ENCODE data around the gene TMEM219.
"Not testable (repeated sequence)": the region's sequence is repeated elsewhere in the genome, so short reads cannot be mapped to it uniquely, and the experiment has no call there.

TMEM219 gene

GRCh38 chr16:30011714-30012504, 50.0 kb downstream of the TMEM219 start:
- DNase-seq (ENCODE audit: low read depth, low spot score) = no peak

DNA sequence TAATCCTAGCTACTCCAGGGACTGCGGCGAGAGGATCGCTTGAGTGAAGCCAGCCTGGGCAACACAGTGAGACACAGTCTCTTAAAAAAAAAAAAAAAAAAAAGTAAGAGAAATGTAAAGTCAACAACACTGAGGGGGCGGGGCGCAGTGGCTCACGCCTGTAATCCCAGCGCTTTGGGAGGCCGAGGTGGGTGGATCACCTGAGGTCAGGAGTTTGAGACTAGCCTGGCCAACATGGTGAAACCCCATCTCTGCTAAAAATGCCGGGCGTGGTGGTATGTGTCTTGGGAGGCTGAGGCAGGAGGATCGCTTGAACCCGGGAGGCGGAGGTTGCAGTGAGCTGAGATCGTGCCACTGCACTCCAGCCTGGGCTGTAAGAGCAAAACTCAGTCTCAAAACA, 50.7 kb downstream of the TMEM219 start:
- not testable (repeated sequence) for DNase-seq (ENCODE audit: low read depth, low spot score)

DNA sequence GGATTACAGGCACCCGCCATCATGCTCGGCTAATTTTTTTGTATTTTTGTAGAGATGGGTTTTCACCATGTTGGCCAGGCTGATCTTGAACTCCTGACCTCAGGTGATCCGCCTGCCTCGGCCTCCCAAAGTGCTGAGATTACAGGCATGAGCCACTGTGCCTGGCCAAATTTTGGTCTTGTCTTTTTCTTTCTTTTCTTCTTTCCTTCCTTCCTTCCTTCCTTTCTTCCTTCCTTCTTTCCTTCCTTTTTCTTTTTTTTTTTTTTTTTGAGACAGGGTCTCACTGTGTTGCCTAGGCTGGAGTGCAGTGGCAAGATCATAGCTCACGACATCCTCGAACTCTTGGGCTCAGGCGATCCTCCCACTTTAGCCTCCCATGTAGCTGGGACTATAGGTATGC, 53.6 kb downstream of the TMEM219 start:
- not testable (repeated sequence) for DNase-seq (ENCODE audit: low read depth, low spot score)

- DNase-seq (ENCODE audit: low read depth, low spot score) = no peak
These were observed 54.8 kb downstream of the TMEM219 start for GRCh38 chr16:30016555-30017276.

GRCh38 chr16:30017277-30017656, 55.4 kb downstream of the TMEM219 start:
- DNase-seq (ENCODE audit: low read depth, low spot score) = no peak

DNA sequence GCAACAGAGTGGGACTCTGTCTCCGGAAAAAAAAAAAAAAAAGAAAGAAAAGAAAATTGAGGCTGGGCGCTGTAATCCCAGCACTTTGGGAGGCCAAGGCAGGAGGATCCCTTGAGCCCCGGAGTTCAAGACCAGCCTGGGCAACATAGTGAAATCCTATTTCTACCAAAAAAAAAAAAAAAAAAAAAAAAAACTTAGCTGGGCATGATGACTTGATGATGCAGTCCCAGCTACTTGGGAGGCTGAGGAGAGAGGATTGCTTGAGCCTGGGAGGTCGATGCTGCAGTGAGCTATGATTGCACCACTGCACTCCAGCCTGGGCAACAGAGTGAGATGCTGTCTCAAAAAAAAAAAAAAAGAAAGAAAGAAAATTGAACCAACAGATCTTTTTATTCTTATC, 56.1 kb downstream of the TMEM219 start:
- DNase-seq (ENCODE audit: low read depth, low spot score) = not testable (repeated sequence)

DNA sequence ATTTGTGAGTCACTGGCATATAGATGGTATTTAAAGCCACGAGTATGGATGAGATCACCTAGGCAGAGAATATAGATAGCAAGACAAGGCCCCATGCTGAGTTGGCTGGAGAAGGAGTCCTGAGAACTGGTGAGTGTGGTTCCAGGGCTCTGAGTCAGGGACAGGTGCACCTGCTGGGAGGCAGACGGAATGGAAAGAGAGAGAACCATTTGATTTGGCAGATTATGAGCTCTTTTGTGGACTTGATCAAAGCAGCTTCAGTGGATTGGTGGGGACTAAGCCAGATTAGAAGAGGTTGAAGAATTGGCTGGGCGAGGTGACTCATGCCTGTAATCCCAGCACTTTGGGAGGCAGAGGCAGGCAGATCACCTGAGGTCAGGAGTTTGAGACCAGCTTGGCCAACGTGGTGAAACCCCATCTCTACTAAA, 56.9 kb downstream of the TMEM219 start:
- DNase-seq (ENCODE audit: low read depth, low spot score) = no peak
